GM23338 (cell line): ENCODE measurements around the gene RSL1D1. TPM values are rescaled to one million over a fixed set of nuclear protein-coding genes. Genes with fewer than 3 reads are reported as not detected.

Experiments
- ATAC-seq: fragments of 200-7000 bp; cut with Tn5 transposase; 3 replicates; pipeline ENCODE4 v1.9.1; 2020
- DNase-seq: peaks from one replicate; pipeline ENCODE4 v3.0.0-alpha.2; 2015; ENCODE audit warnings: low spot score
- H2AFZ ChIP-seq: fragments of 200-600 bp; sonication (generic); 2 replicates; pipeline ENCODE4 v1.8.0; 2016; ENCODE audit warnings: antibody characterized with exemption, mild to moderate bottlenecking, moderate library complexity
- H3F3A ChIP-seq: fragments of 200-600 bp; sonication (generic); replicated peaks from 2 replicates; pipeline ENCODE4 v1.8.0; 2017; ENCODE audit warnings: antibody characterized with exemption, mixed run types, low read depth
- H3K27ac ChIP-seq: fragments of 200-600 bp; sonication (generic); 2 replicates; pipeline ENCODE4 v1.6.1; 2016; ENCODE audit warnings: low read depth
- H3K27me3 ChIP-seq: fragments of 200-600 bp; sonication (generic); 2 replicates; pipeline ENCODE4 v1.8.0; 2016; ENCODE audit warnings: mild to moderate bottlenecking, mixed run types, moderate library complexity; ENCODE audit not compliant: insufficient read depth
- H3K36me3 ChIP-seq: fragments of 200-600 bp; sonication (generic); 2 replicates; pipeline ENCODE4 v1.8.0; 2016; ENCODE audit warnings: mild to moderate bottlenecking; ENCODE audit not compliant: insufficient read depth
- H3K4me1 ChIP-seq: fragments of 200-600 bp; sonication (generic); 2 replicates; pipeline ENCODE4 v1.8.0; 2016; ENCODE audit warnings: mild to moderate bottlenecking, moderate library complexity; ENCODE audit not compliant: insufficient read depth
- H3K4me2 ChIP-seq: fragments of 200-600 bp; sonication (generic); 2 replicates; pipeline ENCODE4 v1.7.1; 2017; ENCODE audit warnings: mixed run types
- H3K4me3 ChIP-seq: fragments of 200-600 bp; sonication (generic); 2 replicates; pipeline ENCODE4 v1.6.1; 2016; ENCODE audit warnings: mixed run types
- H3K79me2 ChIP-seq: fragments of 200-600 bp; sonication (generic); replicated peaks from 2 replicates; pipeline ENCODE4 v1.8.0; 2017; ENCODE audit warnings: mild to moderate bottlenecking; ENCODE audit not compliant: insufficient read depth
- H3K9me2 ChIP-seq: fragments of 200-600 bp; sonication (generic); 2 replicates; pipeline ENCODE4 v1.8.0; 2017; ENCODE audit not compliant: insufficient read depth
- H4K20me1 ChIP-seq: fragments of 200-600 bp; sonication (generic); replicated peaks from 2 replicates; pipeline ENCODE4 v1.8.0; 2017; ENCODE audit warnings: mild to moderate bottlenecking; ENCODE audit not compliant: insufficient read depth
- H3K27ac Mint-ChIP-seq: 2 replicates; pipeline ENCODE4 v1.8.0; 2020; ENCODE audit warnings: inconsistent platforms, mild to moderate bottlenecking, moderate library complexity, mixed read lengths
- H3K27me3 Mint-ChIP-seq: 3 replicates; pipeline ENCODE4 v1.8.0; 2022; ENCODE audit warnings: low read depth, mild to moderate bottlenecking, moderate library complexity, mixed read lengths, inconsistent platforms; ENCODE audit not compliant: insufficient read depth, poor library complexity
- H3K36me3 Mint-ChIP-seq: 3 replicates; pipeline ENCODE4 v1.8.0; 2021; ENCODE audit warnings: low read depth, mild to moderate bottlenecking, inconsistent platforms, moderate library complexity, mixed read lengths
- H3K4me1 Mint-ChIP-seq: 3 replicates; pipeline ENCODE4 v1.8.0; 2020; ENCODE audit warnings: mild to moderate bottlenecking, inconsistent platforms, mixed read lengths
- H3K4me3 Mint-ChIP-seq: 3 replicates; pipeline ENCODE4 v1.8.0; 2021; ENCODE audit warnings: moderate library complexity, mild to moderate bottlenecking, inconsistent platforms, mixed read lengths
- H3K9me3 Mint-ChIP-seq: 3 replicates; pipeline ENCODE4 v1.8.0; 2020; ENCODE audit warnings: moderate library complexity, mild to moderate bottlenecking, inconsistent platforms, mixed read lengths
- CREB1 ChIP-seq: fragments of 250-450 bp; sonication (Bioruptor Pico); IDR thresholded peaks from 2 replicates; pipeline ENCODE4 v1.5.0; 2020; ENCODE audit warnings: low read depth, mild to moderate bottlenecking, moderate library complexity
- CTCF ChIP-seq, 2 experiments: fragments of 200-600 bp in 1 of 2; sonication (generic) in 1 of 2; conservative IDR thresholded peaks; 2 replicates each; pipeline versions ENCODE4 v1.5.1 to v1.6.1; 2016 to 2017; ENCODE audit warnings: antibody characterized with exemption in 2 of 2, low read depth in 2 of 2, mild to moderate bottlenecking in 2 of 2, moderate library complexity in 1 of 2
- ETS1 ChIP-seq: IDR thresholded peaks from 2 replicates; pipeline ENCODE4 v1.6.1; 2016; ENCODE audit warnings: antibody characterized with exemption
- EZH2 ChIP-seq: fragments of 200-600 bp; sonication (generic); IDR thresholded peaks from one replicate; pipeline ENCODE4 v1.8.0; 2017; ENCODE audit warnings: antibody characterized with exemption, mild to moderate bottlenecking, low read depth; ENCODE audit not compliant: unreplicated experiment
- EZH2phosphoT487 ChIP-seq: fragments of 200-600 bp; sonication (generic); IDR thresholded peaks from one replicate; pipeline ENCODE4 v1.8.1; 2018; ENCODE audit warnings: antibody characterized with exemption; ENCODE audit not compliant: unreplicated experiment
- NANOG ChIP-seq: IDR thresholded peaks from 2 replicates; pipeline ENCODE4 v1.6.1; 2016; ENCODE audit warnings: antibody characterized with exemption, borderline replicate concordance
- POLR2AphosphoS5 ChIP-seq: IDR thresholded peaks from 2 replicates; pipeline ENCODE4 v1.6.1; 2016; ENCODE audit warnings: antibody characterized with exemption, low read depth
- REST ChIP-seq: IDR thresholded peaks from one replicate; pipeline ENCODE4 v1.6.1; 2018; ENCODE audit warnings: antibody characterized with exemption; ENCODE audit not compliant: unreplicated experiment
- STAT1 ChIP-seq: IDR thresholded peaks from one replicate; pipeline ENCODE4 v1.6.1; 2016; ENCODE audit warnings: antibody characterized with exemption; ENCODE audit not compliant: unreplicated experiment
- ZNF114 ChIP-seq: fragments of 250-450 bp; sonication (Bioruptor Pico); IDR thresholded peaks from 2 replicates; pipeline ENCODE4 v1.5.0; 2020; ENCODE audit warnings: mild to moderate bottlenecking, moderate library complexity
- ZNF331 ChIP-seq: fragments of 250-450 bp; sonication (Bioruptor Pico); IDR thresholded peaks from 2 replicates; pipeline ENCODE4 v1.5.0; 2020; ENCODE audit warnings: low read depth, mild to moderate bottlenecking, moderate library complexity
- ZNF462 ChIP-seq: fragments of 250-450 bp; sonication (Bioruptor Pico); IDR thresholded peaks from 2 replicates; pipeline ENCODE4 v1.5.0; 2020; ENCODE audit warnings: mild to moderate bottlenecking, moderate library complexity
- polyA plus RNA-seq: library from polyadenylated mRNA; unstranded; fragments of >200 nt; fragmentation: Nextera tagmentation; extraction: Ambion mirVana; gene quantifications from 2 replicates; pipeline ENCODE4 v1.2.1, GENCODE V29; 2016
- total RNA-seq: library from RNA; depleted of rRNA; stranded (reverse); fragments of >200 nt; shearing (Covaris generic); gene quantifications from 2 replicates; pipeline ENCODE4 v1.2.3, GENCODE V29; 2014

RSL1D1 gene
- total and polyA plus RNA-seq, 2 experiments from 2014 or later, result 298 to 495 TPM

- Mint-ChIP-seq H3K36me3 (peaks cover 96% of the 10 kb centered on the region), H3K4me3 (no peak overlapping the region), H3K27me3 (peaks cover 3% of the 10 kb centered on the region), H3K4me1 (no peaks in the 10 kb centered on the region), H3K9me3 (no peaks in the 10 kb centered on the region), H3K27ac (no peak overlapping the region)
- TF ChIP-seq REST, result no peak
- TF ChIP-seq NANOG, result no peak
- TF ChIP-seq CREB1, result no peak
- no peak for TF ChIP-seq ZNF114 (CRISPR knock-in tag)
- TF ChIP-seq ZNF462 (CRISPR knock-in tag), result no peak
- TF ChIP-seq STAT1, result no peak
- TF ChIP-seq ZNF331 (CRISPR knock-in tag), result no peak
- no peak for TF ChIP-seq CTCF (conservative IDR thresholded peaks at IDR 0.05; ENCODE audit: low read depth in 2 of 2)
- TF ChIP-seq POLR2AphosphoS5, result no peak
- TF ChIP-seq EZH2, result no peak
- TF ChIP-seq ETS1, result no peak
- TF ChIP-seq EZH2phosphoT487, result no peak
- Histone ChIP-seq H4K20me1 (peaks cover 45% of the 10 kb centered on the region), H3F3A (peaks cover 47% of the 10 kb centered on the region), H3K79me2 (peaks cover 52% of the 10 kb centered on the region), H3K9me2 (no peaks in the 10 kb centered on the region), H3K4me2 (no peak overlapping the region), H3K27ac (no peak overlapping the region), H3K4me3 (no peak overlapping the region), H3K27me3 (no peaks in the 10 kb centered on the region), H3K36me3 (peaks cover 96% of the 10 kb centered on the region), H3K4me1 (no peaks in the 10 kb centered on the region), H2AFZ (no peak overlapping the region)
- DNase-seq (no peak), ATAC-seq (no peak)
Observed at GRCh38 chr16:11843861-11844260, 7.5 kb downstream of the RSL1D1 start.
